Prostate gland (tissue), 2 donors: ENCODE results near the gene PDE11A.

Experiments used
- POLR2A ChIP-seq: fragments of 450-650 bp; IDR thresholded peaks from one replicate; pipeline ENCODE4 v1.6.1; 2016; ENCODE audit warnings: antibody characterized with exemption, mild to moderate bottlenecking
- POLR2AphosphoS5 ChIP-seq: sonication (generic); formaldehyde crosslinking; IDR thresholded peaks from one replicate; pipeline ENCODE4 v1.6.1; 2017; ENCODE audit warnings: antibody characterized with exemption
- TF ChIP-seq, protein P1 (sequence below), 4 experiments: fragments of 200-600 bp in 2 of 4; fragments of 450-650 bp in 2 of 4; sonication (generic) in 2 of 4; IDR thresholded peaks; 1 replicate in 3 of 4; 2 replicates in 1 of 4; pipeline ENCODE4 v1.5.1; 2016 to 2019; ENCODE audit warnings: antibody characterized with exemption in 4 of 4, mild to moderate bottlenecking in 2 of 4, moderate library complexity in 2 of 4

DNA sequence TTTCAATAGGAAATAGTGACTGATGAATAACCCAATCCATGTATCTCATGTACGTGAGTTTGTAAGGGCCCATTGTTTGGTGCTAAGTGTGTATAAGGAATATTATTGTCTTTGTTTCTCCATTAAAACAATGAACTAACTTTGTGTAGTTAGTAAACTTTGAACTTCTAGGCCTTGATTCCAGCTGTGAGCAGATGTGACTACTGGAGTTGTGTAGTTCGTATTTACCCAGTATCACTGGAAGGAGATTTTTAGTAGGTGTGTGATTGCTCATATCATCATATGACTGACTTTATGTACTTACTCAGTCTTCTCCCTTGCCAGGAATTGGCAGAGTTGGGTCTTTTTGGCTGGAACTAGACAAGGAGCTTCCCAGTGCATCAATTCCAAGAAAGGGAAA lies 452.6 kb downstream of the PDE11A start:
- TF ChIP-seq, protein P1, sequence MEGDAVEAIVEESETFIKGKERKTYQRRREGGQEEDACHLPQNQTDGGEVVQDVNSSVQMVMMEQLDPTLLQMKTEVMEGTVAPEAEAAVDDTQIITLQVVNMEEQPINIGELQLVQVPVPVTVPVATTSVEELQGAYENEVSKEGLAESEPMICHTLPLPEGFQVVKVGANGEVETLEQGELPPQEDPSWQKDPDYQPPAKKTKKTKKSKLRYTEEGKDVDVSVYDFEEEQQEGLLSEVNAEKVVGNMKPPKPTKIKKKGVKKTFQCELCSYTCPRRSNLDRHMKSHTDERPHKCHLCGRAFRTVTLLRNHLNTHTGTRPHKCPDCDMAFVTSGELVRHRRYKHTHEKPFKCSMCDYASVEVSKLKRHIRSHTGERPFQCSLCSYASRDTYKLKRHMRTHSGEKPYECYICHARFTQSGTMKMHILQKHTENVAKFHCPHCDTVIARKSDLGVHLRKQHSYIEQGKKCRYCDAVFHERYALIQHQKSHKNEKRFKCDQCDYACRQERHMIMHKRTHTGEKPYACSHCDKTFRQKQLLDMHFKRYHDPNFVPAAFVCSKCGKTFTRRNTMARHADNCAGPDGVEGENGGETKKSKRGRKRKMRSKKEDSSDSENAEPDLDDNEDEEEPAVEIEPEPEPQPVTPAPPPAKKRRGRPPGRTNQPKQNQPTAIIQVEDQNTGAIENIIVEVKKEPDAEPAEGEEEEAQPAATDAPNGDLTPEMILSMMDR (IDR thresholded peaks at IDR 0.05): no peak
- TF ChIP-seq POLR2A (no peak), POLR2AphosphoS5 (no peak)
